HCT116 (cell line): ENCODE results near the gene PHACTR1.

Source experiments
- CEBPB ChIP-seq: IDR thresholded peaks from 2 replicates; pipeline ENCODE4 v1.6.1; 2012; ENCODE audit warnings: low read depth
- EZH2 ChIP-seq: fragments of 200-600 bp; sonication (generic); IDR thresholded peaks from 2 replicates; pipeline ENCODE4 v1.6.1; 2017; ENCODE audit warnings: antibody characterized with exemption, mixed run types
- EZH2phosphoT487 ChIP-seq: fragments of 200-600 bp; IDR thresholded peaks from 2 replicates; pipeline ENCODE4 v1.6.1; 2018; ENCODE audit warnings: antibody characterized with exemption, borderline replicate concordance
- FOSL1 ChIP-seq: IDR thresholded peaks from 2 replicates; pipeline ENCODE4 v1.6.1; 2012; ENCODE audit warnings: low read depth
- JUND ChIP-seq: IDR thresholded peaks from 2 replicates; pipeline ENCODE4 v1.6.1; 2012
- POLR2A ChIP-seq: IDR thresholded peaks from 2 replicates; pipeline ENCODE4 v1.7.0; 2011; ENCODE audit warnings: borderline replicate concordance; ENCODE audit not compliant: insufficient read depth, insufficient read length; ENCODE audit errors: extremely low read depth
- POLR2AphosphoS5 ChIP-seq: IDR thresholded peaks from 2 replicates; pipeline ENCODE4 v1.6.1; 2011; ENCODE audit warnings: mild to moderate bottlenecking, low read depth, low read length, moderate library complexity
- RAD21 ChIP-seq: IDR thresholded peaks from 2 replicates; pipeline ENCODE4 v1.6.1; 2012; ENCODE audit warnings: low read depth, mild to moderate bottlenecking
- REST ChIP-seq: IDR thresholded peaks from 2 replicates; pipeline ENCODE4 v1.6.1; 2012; ENCODE audit warnings: low read depth
- SP1 ChIP-seq: IDR thresholded peaks from 2 replicates; pipeline ENCODE4 v1.6.1; 2012; ENCODE audit warnings: low read depth
- TCF7L2 ChIP-seq: IDR thresholded peaks from 2 replicates; pipeline ENCODE4 v1.7.0; 2011; ENCODE audit warnings: borderline replicate concordance, inconsistent platforms; ENCODE audit not compliant: insufficient read depth, insufficient read length; ENCODE audit errors: extremely low read depth
- YY1 ChIP-seq: IDR thresholded peaks from 2 replicates; pipeline ENCODE4 v1.6.1; 2011; ENCODE audit warnings: low read length, low read depth, moderate library complexity, mild to moderate bottlenecking; ENCODE audit not compliant: insufficient replicate concordance; ENCODE audit errors: extremely low read depth
- ZNF274 ChIP-seq: fragments of 200-500 bp; sonication (Bioruptor generic); IDR thresholded peaks from 2 replicates; pipeline ENCODE4 v1.6.1; 2014; ENCODE audit warnings: mild to moderate bottlenecking, low read depth, low read length, inconsistent platforms
- TF ChIP-seq, protein P1 (sequence below), 3 experiments: fragments of 200-600 bp in 1 of 3; sonication (generic) in 1 of 3; IDR thresholded peaks in 2 of 3; conservative IDR thresholded peaks in 1 of 3; 2 replicates each; pipeline ENCODE4 v1.5.1; 2012 to 2017; ENCODE audit warnings: low read depth in 2 of 3, low read length in 2 of 3, antibody characterized with exemption in 1 of 3, borderline replicate concordance in 1 of 3, control low read depth in 1 of 3, mild to moderate bottlenecking in 1 of 3, mixed read lengths in 1 of 3, mixed run types in 1 of 3, moderate library complexity in 1 of 3; ENCODE audit not compliant: insufficient read depth in 1 of 3

DNA sequence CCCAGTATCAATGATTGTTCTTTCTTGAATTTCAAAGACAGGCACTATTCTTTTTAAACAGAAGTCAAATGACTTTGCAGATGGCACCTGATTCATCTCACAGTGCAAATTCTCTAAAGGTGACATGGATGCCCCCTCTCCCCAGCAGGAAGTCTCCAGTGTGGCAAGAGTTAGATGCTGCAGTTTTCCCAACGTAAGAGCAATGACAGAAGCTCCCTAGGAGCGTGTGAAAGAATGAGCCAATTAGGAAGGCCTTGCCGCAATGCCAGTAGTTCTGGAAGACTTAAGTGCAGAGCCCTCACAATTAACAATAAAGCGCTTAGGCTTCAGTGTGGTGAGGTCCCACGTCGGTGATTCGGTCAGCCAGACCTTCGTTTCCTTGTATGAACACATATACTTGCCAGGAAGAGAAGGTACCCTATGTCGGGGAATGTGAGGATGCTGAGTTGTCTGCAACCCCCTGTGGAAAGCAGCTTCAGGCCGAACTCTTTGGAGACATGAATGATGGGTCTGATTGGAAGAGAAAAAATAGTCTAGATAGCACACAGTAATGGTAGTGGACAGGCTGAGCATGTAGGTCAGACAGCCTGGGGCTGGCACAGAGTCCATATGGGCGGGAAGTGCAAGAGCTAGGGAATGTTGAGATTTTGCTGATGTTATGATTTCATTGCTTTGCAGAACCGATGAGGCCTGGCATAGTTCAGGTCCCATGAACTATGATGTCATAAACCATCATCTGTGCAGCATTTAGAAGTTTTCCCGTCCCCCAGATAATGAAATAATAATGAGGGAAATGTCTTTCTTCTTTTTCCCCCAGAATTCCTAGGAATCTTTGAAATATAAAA lies 132.6 kb downstream of the PHACTR1 start:
- TF ChIP-seq, protein P1, sequence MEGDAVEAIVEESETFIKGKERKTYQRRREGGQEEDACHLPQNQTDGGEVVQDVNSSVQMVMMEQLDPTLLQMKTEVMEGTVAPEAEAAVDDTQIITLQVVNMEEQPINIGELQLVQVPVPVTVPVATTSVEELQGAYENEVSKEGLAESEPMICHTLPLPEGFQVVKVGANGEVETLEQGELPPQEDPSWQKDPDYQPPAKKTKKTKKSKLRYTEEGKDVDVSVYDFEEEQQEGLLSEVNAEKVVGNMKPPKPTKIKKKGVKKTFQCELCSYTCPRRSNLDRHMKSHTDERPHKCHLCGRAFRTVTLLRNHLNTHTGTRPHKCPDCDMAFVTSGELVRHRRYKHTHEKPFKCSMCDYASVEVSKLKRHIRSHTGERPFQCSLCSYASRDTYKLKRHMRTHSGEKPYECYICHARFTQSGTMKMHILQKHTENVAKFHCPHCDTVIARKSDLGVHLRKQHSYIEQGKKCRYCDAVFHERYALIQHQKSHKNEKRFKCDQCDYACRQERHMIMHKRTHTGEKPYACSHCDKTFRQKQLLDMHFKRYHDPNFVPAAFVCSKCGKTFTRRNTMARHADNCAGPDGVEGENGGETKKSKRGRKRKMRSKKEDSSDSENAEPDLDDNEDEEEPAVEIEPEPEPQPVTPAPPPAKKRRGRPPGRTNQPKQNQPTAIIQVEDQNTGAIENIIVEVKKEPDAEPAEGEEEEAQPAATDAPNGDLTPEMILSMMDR (IDR thresholded peaks at IDR 0.05 in 2 of 3, conservative IDR thresholded peaks at IDR 0.05 in 1 of 3; ENCODE audit: borderline replicate concordance in 1 of 3, insufficient read depth in 1 of 3, low read depth in 2 of 3, low read length in 2 of 3): no peak
- TF ChIP-seq POLR2AphosphoS5 (no peak), FOSL1 (no peak), RAD21 (no peak), ZNF274 (no peak), EZH2phosphoT487 (no peak), EZH2 (no peak), CEBPB (no peak), POLR2A (no peak), YY1 (no peak), JUND (no peak), SP1 (no peak), REST (no peak), TCF7L2 (no peak)
